GM12878 (cell line): ENCODE data around the gene CTNNA2. TPM values are rescaled to one million over a fixed set of nuclear protein-coding genes. Genes with fewer than 3 reads are reported as not detected.

Experiments used
- ATAC-seq: fragments of 200-7000 bp; cut with Tn5 transposase; 3 replicates; pipeline ENCODE4 v1.9.1; 2020; ENCODE audit warnings: mild to moderate bottlenecking, moderate library complexity
- BruUV-seq: library from RNA; stranded (reverse); fragments of 400-500 nt; replicated peaks from 2 replicates; lab custom pipeline; 2021; lab: Mats Ljungman, UMichigan
- CTCF ChIA-PET: fragments of 300-600 bp; sonication (Branson Sonifier 250); formaldehyde crosslinking; extraction: SDS; loops from one replicate; lab custom pipeline; 2021; ENCODE audit warnings: inconsistent platforms; lab: Yijun Ruan, JAX
- POLR2A ChIA-PET: fragments of 350-600 bp; formaldehyde crosslinking; extraction: SDS; loops from one replicate; lab custom pipeline; 2021; ENCODE audit warnings: inconsistent platforms; lab: Charles Lee
- RAD21 ChIA-PET: fragments of 300-600 bp; sonication (Branson Sonifier 250); formaldehyde crosslinking; loops from one replicate; lab custom pipeline; 2023; ENCODE audit warnings: antibody characterized with exemption; ENCODE audit not compliant: unreplicated experiment; lab: Charles Lee
- SMC1A ChIA-PET: fragments of 300-600 bp; sonication (Branson Sonifier 250); formaldehyde crosslinking; loops from one replicate; lab custom pipeline; 2023; ENCODE audit not compliant: unreplicated experiment, uncharacterized antibody; lab: Charles Lee
- DNase-seq: peaks from one replicate; pipeline ENCODE4 v3.0.0-alpha.2; 2011; ENCODE audit warnings: low read depth, low spot score
- FAIRE-seq: peaks from 3 replicates; lab custom pipeline; 2011; peaks lifted over from hg19 to GRCh38; lab: Jason Lieb, UNC
- H2AFZ ChIP-seq: 2 replicates; pipeline ENCODE4 v1.6.0; 2011; ENCODE audit warnings: low read depth, low read length, control low read depth; ENCODE audit not compliant: control insufficient read depth
- H3K27ac ChIP-seq: 2 replicates; pipeline ENCODE4 v1.5.1; 2011; ENCODE audit warnings: control low read depth; ENCODE audit not compliant: control insufficient read depth, insufficient read depth
- H3K27me3 ChIP-seq, 2 experiments: replicated peaks in 1 of 2; 2 replicates each; pipeline versions ENCODE4 v1.6.0 to v1.6.1; 2011; ENCODE audit warnings: low read length in 1 of 2; ENCODE audit not compliant: control insufficient read depth in 2 of 2, insufficient read depth in 2 of 2
- H3K36me3 ChIP-seq, 2 experiments: 2 replicates each; pipeline ENCODE4 v1.5.1; 2011; ENCODE audit warnings: low read length in 1 of 2; ENCODE audit not compliant: control insufficient read depth in 2 of 2, insufficient read depth in 2 of 2
- H3K4me1 ChIP-seq: 2 replicates; pipeline ENCODE4 v1.6.1; 2011; ENCODE audit warnings: mild to moderate bottlenecking, low read length, moderate library complexity, mixed read lengths; ENCODE audit not compliant: control insufficient read depth, insufficient read depth
- H3K4me2 ChIP-seq: 2 replicates; pipeline ENCODE4 v1.6.0; 2011; ENCODE audit warnings: control low read depth; ENCODE audit not compliant: control insufficient read depth, insufficient read depth
- H3K4me3 ChIP-seq: fragments of 200-600 bp; sonication (generic); 2 replicates; pipeline ENCODE4 v1.5.1; 2016
- H3K79me2 ChIP-seq: 2 replicates; pipeline ENCODE4 v1.6.0; 2011; ENCODE audit warnings: low read length; ENCODE audit not compliant: control insufficient read depth, insufficient read depth
- H3K9ac ChIP-seq: 2 replicates; pipeline ENCODE4 v1.8.0; 2011; ENCODE audit warnings: low read length, control low read depth, mixed read lengths; ENCODE audit not compliant: control insufficient read depth, insufficient read depth
- H3K9me3 ChIP-seq: replicated peaks from 3 replicates; pipeline ENCODE4 v1.5.1; 2011; ENCODE audit warnings: mild to moderate bottlenecking, low read length; ENCODE audit not compliant: control insufficient read depth, insufficient read depth
- H4K20me1 ChIP-seq: 2 replicates; pipeline ENCODE4 v1.6.0; 2011; ENCODE audit not compliant: control insufficient read depth, insufficient read depth
- CHD1 ChIP-seq: IDR thresholded peaks from 2 replicates; pipeline ENCODE4 v1.6.1; 2012; ENCODE audit warnings: low read depth, low read length, improper control_type of control experiment
- E4F1 ChIP-seq: fragments of 450-650 bp; IDR thresholded peaks from 2 replicates; pipeline ENCODE4 v1.6.1; 2018; ENCODE audit warnings: borderline replicate concordance, mild to moderate bottlenecking; ENCODE audit not compliant: partially characterized antibody
- EZH2 ChIP-seq: IDR thresholded peaks from 2 replicates; pipeline ENCODE4 v1.6.1; 2012; ENCODE audit warnings: low read depth, mild to moderate bottlenecking, control low read depth, inconsistent platforms, low read length, borderline replicate concordance; ENCODE audit not compliant: control insufficient read depth
- HDGF ChIP-seq: fragments of 450-650 bp; IDR thresholded peaks from 2 replicates; pipeline ENCODE4 v1.6.1; 2016; ENCODE audit warnings: antibody characterized with exemption
- NFIC ChIP-seq: IDR thresholded peaks from 2 replicates; pipeline ENCODE4 v1.6.1; 2012; ENCODE audit warnings: low read depth, mild to moderate bottlenecking, inconsistent platforms, low read length, moderate library complexity
- NR2C1 ChIP-seq: fragments of 450-650 bp; IDR thresholded peaks from 2 replicates; pipeline ENCODE4 v1.6.1; 2017; ENCODE audit warnings: antibody characterized with exemption, mild to moderate bottlenecking, moderate library complexity
- NRF1 ChIP-seq: conservative IDR thresholded peaks from 2 replicates; pipeline ENCODE4 v1.6.1; 2011; ENCODE audit warnings: mild to moderate bottlenecking, low read depth, low read length, improper control_type of control experiment
- SMAD5 ChIP-seq: IDR thresholded peaks from 2 replicates; pipeline ENCODE4 v1.6.1; 2016; ENCODE audit warnings: antibody characterized with exemption, low read depth
- SUPT20H ChIP-seq: IDR thresholded peaks from 2 replicates; pipeline ENCODE4 v1.6.1; 2011; ENCODE audit warnings: low read depth, mild to moderate bottlenecking, low read length, moderate library complexity, borderline replicate concordance; ENCODE audit not compliant: control insufficient read depth
- ZNF274 ChIP-seq: IDR thresholded peaks from one replicate; pipeline ENCODE4 v1.8.0; 2011; ENCODE audit not compliant: insufficient read length, insufficient read depth
- ZNF384 ChIP-seq: IDR thresholded peaks from 2 replicates; pipeline ENCODE4 v1.6.1; 2012; ENCODE audit warnings: low read depth, mild to moderate bottlenecking, low read length, improper control_type of control experiment, borderline replicate concordance
- WGBS: methylation state at CpG from one replicate; pipeline ENCODE4 v1.1.6; 2016; ENCODE audit warnings: low lambda C conversion rate; ENCODE audit not compliant: insufficient replicate concordance, insufficient coverage; ENCODE audit errors: missing lambda C conversion rate; 5-methylcytosine and 5-hydroxymethylcytosine counted together
- in situ Hi-C: fragments of 300-500 bp; cut with MboI; formaldehyde crosslinking; loops from 9 replicates; pipeline ENCODE4 v1.14.3; 2018; ENCODE audit warnings: mixed read lengths
- intact Hi-C: fragments of 100-400 bp; cut with micrococcal nuclease; formaldehyde crosslinking; loops from one replicate; pipeline ENCODE4 v1.14.2; 2022; ENCODE audit not compliant: unreplicated experiment
- polyA plus RNA-seq, 11 experiments: library from polyadenylated mRNA; depleted of rRNA in 4 of 11; unstranded in 6 of 11; stranded (reverse) in 5 of 11; fragments of >200 nt; fragmentation: Nextera tagmentation in 4 of 11; fragmentation: Illumina TruSeq in 1 of 11; extraction: Ambion mirVana in 4 of 11; extraction: Trizol in 1 of 11; gene quantifications; 1 replicate in 1 of 11; 2 replicates in 10 of 11; pipeline versions ENCODE4 v1.2.1 to v1.2.3, GENCODE V29; 2011 to 2016; ENCODE audit warnings: inconsistent platforms in 2 of 11, missing spikeins in 2 of 11, low read depth in 1 of 11
- total RNA-seq, 4 experiments: library from RNA; depleted of rRNA in 3 of 4; stranded (reverse); fragments of >200 nt in 3 of 4; fragmentation: Illumina TruSeq in 1 of 4; extraction: Trizol in 1 of 4; gene quantifications; 2 replicates each; pipeline versions ENCODE4 v1.2.1 to v1.2.3, GENCODE V29; 2013 to 2021
- TF ChIP-seq, protein P1 (sequence below): fragments of 450-650 bp; IDR thresholded peaks from 2 replicates; pipeline ENCODE4 v1.6.1; 2016; ENCODE audit warnings: mild to moderate bottlenecking
- TF ChIP-seq, protein P2 (sequence below): fragments of 450-650 bp; IDR thresholded peaks from 2 replicates; pipeline ENCODE4 v1.6.1; 2017; ENCODE audit warnings: borderline replicate concordance

The CTNNA2 gene
- total and polyA plus RNA-seq, 10 of the 15 experiments (the other 5 are each of a cell fraction or from before 2014, with no cell fraction given) = 2.4 to 36.2 (median 6.6) TPM

- Histone ChIP-seq H3K27ac (no peak overlapping the region), H3K4me1 (no peaks in the 10 kb centered on the region), H4K20me1 (no peaks in the 10 kb centered on the region), H3K9me3 (no peaks in the 10 kb centered on the region), H3K4me3 (no peak overlapping the region), H2AFZ (no peak overlapping the region), H3K9ac (no peak overlapping the region), H3K36me3 (no peaks in the 10 kb centered on the region), H3K27me3 (no peaks in the 10 kb centered on the region), H3K79me2 (no peaks in the 10 kb centered on the region), H3K4me2 (no peak overlapping the region)
- POLR2A ChIA-PET = no interaction called here
- intact Hi-C loops (no loop called here), in situ Hi-C loops (no loop called here)
- SMC1A ChIA-PET = no interaction called here
- DNase-seq = no peak
- TF ChIP-seq NFIC (no peak), CHD1 (no peak), SMAD5 (no peak), NRF1 (no peak), EZH2 (no peak), SUPT20H (no peak)
- TF ChIP-seq, protein P1, sequence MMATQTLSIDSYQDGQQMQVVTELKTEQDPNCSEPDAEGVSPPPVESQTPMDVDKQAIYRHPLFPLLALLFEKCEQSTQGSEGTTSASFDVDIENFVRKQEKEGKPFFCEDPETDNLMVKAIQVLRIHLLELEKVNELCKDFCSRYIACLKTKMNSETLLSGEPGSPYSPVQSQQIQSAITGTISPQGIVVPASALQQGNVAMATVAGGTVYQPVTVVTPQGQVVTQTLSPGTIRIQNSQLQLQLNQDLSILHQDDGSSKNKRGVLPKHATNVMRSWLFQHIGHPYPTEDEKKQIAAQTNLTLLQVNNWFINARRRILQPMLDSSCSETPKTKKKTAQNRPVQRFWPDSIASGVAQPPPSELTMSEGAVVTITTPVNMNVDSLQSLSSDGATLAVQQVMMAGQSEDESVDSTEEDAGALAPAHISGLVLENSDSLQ = no peak
- no TSS peak for BruUV-seq
- WGBS = 0% methylated on average over 4 of the region's 4 CpGs
- no peak for ATAC-seq
- no peak for FAIRE-seq
- CTCF ChIA-PET = no interaction called here
- RAD21 ChIA-PET = no interaction called here
These were observed 495.7 kb downstream of the CTNNA2 start for GRCh38 chr2:80008596-80008995.

DNA sequence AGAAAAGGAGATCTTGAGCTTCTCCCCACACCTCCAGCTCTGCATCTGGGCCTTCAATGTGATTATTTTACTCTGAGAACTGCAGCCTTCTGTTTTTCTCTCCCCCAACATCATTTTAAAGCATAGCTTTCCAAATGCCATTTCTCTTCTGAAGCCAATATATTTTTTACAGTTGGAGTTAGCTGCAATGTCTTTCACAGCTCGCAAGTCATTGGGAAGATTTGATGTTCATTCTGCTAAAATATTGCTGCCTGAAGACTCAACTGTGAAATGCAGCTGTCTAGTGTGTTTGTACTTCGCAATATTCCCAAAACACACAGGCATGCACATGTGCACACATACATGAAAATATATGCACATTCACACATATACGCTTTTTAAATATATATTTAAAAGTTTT lies 496.4 kb downstream of the CTNNA2 start:
- no peaks in the 10 kb centered on the region for H3K9me3 ChIP-seq
- ChIA-PET POLR2A (no interaction called here), SMC1A (no interaction called here), CTCF (no interaction called here), RAD21 (no interaction called here)
- intact Hi-C loops (no loop called here), in situ Hi-C loops (no loop called here)
- no TSS peak for BruUV-seq
- no peak overlapping the region for H3K4me2 ChIP-seq
- ATAC-seq (no peak), FAIRE-seq (no peak), DNase-seq (no peak)
- no peaks in the 10 kb centered on the region for H3K27me3 ChIP-seq
- H3K4me1 ChIP-seq = no peaks in the 10 kb centered on the region
- H2AFZ ChIP-seq = no peak overlapping the region
- no peaks in the 10 kb centered on the region for H3K79me2 ChIP-seq
- WGBS = 25% methylated on average over 3 of the region's 3 CpGs
- TF ChIP-seq E4F1 (no peak), HDGF (no peak), ZNF384 (no peak), NFIC (no peak), NR2C1 (no peak), ZNF274 (no peak)
- TF ChIP-seq, protein P2, sequence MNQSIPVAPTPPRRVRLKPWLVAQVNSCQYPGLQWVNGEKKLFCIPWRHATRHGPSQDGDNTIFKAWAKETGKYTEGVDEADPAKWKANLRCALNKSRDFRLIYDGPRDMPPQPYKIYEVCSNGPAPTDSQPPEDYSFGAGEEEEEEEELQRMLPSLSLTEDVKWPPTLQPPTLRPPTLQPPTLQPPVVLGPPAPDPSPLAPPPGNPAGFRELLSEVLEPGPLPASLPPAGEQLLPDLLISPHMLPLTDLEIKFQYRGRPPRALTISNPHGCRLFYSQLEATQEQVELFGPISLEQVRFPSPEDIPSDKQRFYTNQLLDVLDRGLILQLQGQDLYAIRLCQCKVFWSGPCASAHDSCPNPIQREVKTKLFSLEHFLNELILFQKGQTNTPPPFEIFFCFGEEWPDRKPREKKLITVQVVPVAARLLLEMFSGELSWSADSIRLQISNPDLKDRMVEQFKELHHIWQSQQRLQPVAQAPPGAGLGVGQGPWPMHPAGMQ = no peak
- no peak overlapping the region for H3K4me3 ChIP-seq
- H3K27ac ChIP-seq = no peak overlapping the region
- H4K20me1 ChIP-seq = no peaks in the 10 kb centered on the region
- H3K36me3 ChIP-seq = no peaks in the 10 kb centered on the region
- H3K9ac ChIP-seq = no peak overlapping the region
